ENCODE data around the gene NDUFA8.
"Not testable (repeated sequence)": the region's sequence is repeated elsewhere in the genome, so short reads cannot be mapped to it uniquely, and the experiment has no call there.

Gene NDUFA8

GRCh38 chr9:122119166-122119521 is 40.4 kb downstream of the NDUFA8 start:
- no peak overlapping the region for H3K4me3 ChIP-seq (ENCODE audit: low read depth, low read length)
- TF ChIP-seq CTCF (IDR thresholded peaks at IDR 0.05; ENCODE audit: low read depth, low read length, missing control alignments): no peak
- DNase-seq (ENCODE audit: low read depth): no peak

DNA sequence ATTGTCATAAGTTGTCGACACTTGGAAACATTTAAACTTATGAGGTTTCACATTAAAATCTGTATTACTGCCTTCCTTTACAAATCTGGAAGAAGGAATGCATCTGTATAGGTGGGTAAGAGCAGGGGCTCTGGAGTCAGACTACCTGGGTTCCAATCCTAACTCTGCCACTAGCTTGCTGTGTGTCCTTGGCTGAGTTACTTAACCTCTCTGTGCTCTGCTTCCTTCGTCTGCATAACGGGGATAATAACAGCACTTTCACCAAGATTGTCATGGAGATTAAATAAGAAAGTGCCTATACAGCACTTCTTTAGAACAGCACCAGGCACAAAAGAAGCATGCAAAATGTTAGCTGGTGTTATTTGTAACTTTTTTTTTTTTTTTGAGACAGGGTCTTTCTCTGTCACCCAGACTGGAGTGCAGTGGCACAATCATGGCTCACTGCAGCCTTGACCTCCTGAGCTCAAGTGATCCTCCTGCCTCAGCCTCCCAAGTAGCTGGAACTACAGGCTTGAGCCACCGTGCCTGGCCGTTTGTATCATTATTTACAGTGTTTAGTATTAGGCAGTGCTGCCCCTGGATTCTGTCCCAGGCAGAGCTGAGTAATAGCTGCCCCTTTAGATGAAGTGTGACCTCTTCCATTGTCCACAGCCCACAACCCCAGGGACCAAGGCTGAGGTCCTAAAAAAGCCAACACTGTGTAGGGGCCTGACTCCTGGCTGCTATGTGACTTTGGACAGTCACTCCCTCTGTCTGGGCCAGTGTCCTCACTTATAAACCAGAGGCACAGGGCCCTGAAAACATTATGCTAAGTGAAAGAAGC is 41.0 kb downstream of the NDUFA8 start:
- TF ChIP-seq CTCF (IDR thresholded peaks at IDR 0.05; ENCODE audit: low read depth, low read length, missing control alignments): no peak
- DNase-seq (ENCODE audit: low read depth): no peak

DNA sequence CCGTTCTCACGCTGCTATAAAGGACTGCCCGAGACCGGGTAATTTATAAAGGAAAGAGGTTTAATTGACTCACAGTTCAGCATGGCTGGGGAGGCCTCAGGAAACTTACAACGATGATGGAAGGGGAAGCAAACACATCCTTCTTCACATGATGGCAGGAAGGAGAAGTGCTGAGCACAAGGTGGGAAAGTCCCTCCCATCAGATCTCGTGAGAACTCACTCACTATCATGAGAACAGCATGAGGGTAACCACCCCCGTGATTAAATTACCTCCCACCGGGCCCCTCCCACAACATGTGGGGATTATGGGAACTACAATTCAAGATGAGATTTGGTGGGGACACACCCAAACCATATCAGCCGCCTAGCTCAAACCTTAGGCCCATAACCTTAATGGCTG is 42.3 kb downstream of the NDUFA8 start:
- H3K4me3 ChIP-seq (ENCODE audit: low read depth, low read length); DNase-seq (ENCODE audit: low read depth): not testable (repeated sequence)

More for the DNA sequence above, 41.0 kb downstream of the NDUFA8 start:
- H3K4me3 ChIP-seq (ENCODE audit: low read depth, low read length): no peak overlapping the region

GRCh38 chr9:122116448-122117173 is 43.0 kb downstream of the NDUFA8 start:
- TF ChIP-seq CTCF (IDR thresholded peaks at IDR 0.05; ENCODE audit: low read depth, low read length, missing control alignments): no peak
- no peak overlapping the region for H3K4me3 ChIP-seq (ENCODE audit: low read depth, low read length)
- no peak for DNase-seq (ENCODE audit: low read depth)

- DNase-seq (ENCODE audit: low read depth): no peak
- no peak for TF ChIP-seq CTCF (IDR thresholded peaks at IDR 0.05; ENCODE audit: low read depth, low read length, missing control alignments)
- H3K4me3 ChIP-seq (ENCODE audit: low read depth, low read length): no peak overlapping the region
These were observed 43.5 kb downstream of the NDUFA8 start for GRCh38 chr9:122116040-122116439.

DNA sequence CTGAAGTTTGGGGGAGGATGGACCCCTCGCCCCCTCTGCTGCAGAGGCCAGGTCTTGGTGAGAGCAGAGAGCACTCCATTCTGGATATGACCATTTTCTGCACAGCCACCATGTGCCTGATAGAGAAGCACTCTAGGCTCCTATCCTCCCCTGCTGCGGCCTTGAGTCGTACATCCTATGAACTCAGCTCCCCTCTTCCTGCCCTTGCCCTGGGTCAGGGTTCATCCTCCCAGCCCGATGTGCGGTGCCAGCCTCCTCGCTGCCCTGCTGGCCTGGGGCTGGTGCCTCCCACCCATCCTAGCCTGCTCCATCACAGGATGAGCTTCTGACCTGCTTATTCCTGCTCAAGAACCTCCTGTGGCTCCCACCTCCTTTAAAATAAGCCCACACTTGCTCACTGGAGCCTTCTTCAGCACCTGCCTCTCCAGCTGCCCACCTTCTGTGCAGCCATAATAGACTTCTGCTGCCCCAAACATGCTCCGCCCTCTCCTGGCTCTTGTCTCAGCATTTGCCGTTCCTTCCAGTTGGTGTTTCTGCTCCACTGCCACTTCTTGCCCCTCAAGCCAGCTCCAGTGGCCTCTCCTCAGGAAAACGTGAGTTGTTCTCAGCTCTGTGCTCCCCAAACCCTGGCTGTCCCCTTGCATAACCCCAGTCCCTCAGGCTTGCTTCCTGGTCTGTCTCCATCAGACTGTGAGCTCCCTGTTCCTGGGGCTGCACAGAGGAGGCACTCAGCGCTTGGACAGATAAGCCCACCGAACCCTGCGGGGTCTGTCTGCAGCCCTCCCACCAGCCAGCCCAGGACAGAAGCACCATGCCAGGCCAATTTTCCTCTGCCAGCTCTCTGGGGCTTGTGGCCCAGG is 44.2 kb downstream of the NDUFA8 start:
- DNase-seq (ENCODE audit: low read depth): no peak
- H3K4me3 ChIP-seq (ENCODE audit: low read depth, low read length): no peak overlapping the region
- no peak for TF ChIP-seq CTCF (IDR thresholded peaks at IDR 0.05; ENCODE audit: low read depth, low read length, missing control alignments)

DNA sequence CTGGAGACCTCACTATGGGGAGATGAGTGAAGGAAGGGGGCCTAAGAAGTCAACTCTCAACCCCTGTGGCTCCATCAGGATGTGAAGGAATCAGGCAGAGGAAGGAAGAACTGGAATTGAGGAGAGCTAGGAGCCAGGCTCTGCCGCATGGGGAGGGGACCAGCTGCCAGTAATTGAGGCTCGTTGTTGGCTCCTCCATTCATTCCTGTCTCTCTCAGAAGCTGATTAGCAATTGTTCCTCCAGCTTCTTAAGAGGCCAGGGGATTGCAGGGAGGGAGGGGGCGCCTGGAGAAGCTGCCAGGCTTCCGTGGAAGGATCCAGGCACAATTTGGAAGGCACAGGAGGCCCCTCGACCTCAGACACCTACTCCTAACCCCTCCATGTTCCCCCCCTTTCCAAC is 46.0 kb downstream of the NDUFA8 start:
- TF ChIP-seq CTCF (IDR thresholded peaks at IDR 0.05; ENCODE audit: low read depth, low read length, missing control alignments): no peak
- no peak overlapping the region for H3K4me3 ChIP-seq (ENCODE audit: low read depth, low read length)
- DNase-seq (ENCODE audit: low read depth): no peak
